Measurements from ENCODE around the gene NR1H3.
A peak's percentile ranks its signal among the peaks of the same experiment; 100 is the strongest.

The NR1H3 gene

DNA sequence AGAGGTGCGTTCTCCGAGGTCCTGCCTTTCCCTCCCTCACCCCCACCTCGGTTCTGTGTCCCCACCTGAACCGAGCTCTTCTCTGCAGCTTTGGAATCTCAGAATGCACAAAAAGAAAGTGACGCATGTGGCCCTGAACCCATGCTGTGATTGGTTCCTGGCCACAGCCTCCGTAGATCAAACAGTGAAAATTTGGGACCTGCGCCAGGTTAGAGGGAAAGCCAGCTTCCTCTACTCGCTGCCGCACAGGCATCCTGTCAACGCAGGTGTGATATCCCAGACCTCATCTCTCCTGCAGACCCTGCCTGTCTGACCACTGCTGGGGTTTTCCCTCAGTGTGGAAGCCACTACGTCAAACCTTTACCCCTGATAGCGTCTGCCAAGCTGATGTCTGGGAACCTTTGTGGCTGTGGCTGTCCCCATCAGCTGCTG, 23.1 kb upstream of the NR1H3 start:
- Mint-ChIP-seq H3K36me3 (ENCODE audit: low read depth) (peaks cover 37% of the 10 kb centered on the region), H3K4me1 (ENCODE audit: low read depth) (peaks cover 29% of the 10 kb centered on the region), H3K9me3 (no peaks in the 10 kb centered on the region), H3K4me3 (peak overlapping the region; percentile 70), H3K27ac (peak overlapping the region; percentile 88), H3K27me3 (ENCODE audit: low read depth) (no peaks in the 10 kb centered on the region)

GRCh38 chr11:47235163-47235562, 22.6 kb upstream of the NR1H3 start:
- H3K4me3 Mint-ChIP-seq, result peak overlapping the region; percentile 70
- H3K9me3 Mint-ChIP-seq, result no peaks in the 10 kb centered on the region
- peaks cover 41% of the 10 kb centered on the region for H3K36me3 Mint-ChIP-seq (ENCODE audit: low read depth)
- H3K27ac Mint-ChIP-seq, result peak overlapping the region; percentile 88
- no peaks in the 10 kb centered on the region for H3K27me3 Mint-ChIP-seq (ENCODE audit: low read depth)
- peaks cover 29% of the 10 kb centered on the region for H3K4me1 Mint-ChIP-seq (ENCODE audit: low read depth)

DNA sequence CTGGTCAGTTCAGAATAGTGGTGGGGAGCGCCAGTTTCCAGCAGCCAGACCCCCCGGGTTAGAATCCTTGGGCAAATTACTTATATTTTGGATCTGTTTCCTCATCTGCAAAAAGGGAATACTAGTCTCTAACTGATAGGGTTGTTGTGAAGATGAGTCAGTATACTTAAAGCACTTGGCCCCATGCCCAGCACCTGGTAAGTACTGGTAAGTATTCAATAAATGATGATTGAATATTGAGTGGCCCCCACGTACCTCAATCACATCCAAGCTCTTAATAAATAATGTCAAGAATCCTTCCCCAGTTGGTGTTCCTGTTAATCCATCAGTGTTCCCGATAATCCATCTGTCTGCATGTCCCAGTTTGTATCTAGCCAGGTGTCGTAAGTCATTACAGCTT, 21.3 kb upstream of the NR1H3 start:
- Mint-ChIP-seq H3K4me1 (ENCODE audit: low read depth) (peaks cover 29% of the 10 kb centered on the region), H3K27ac (peak overlapping the region; percentile 73), H3K27me3 (ENCODE audit: low read depth) (no peaks in the 10 kb centered on the region), H3K4me3 (no peak overlapping the region), H3K36me3 (ENCODE audit: low read depth) (peaks cover 44% of the 10 kb centered on the region), H3K9me3 (no peaks in the 10 kb centered on the region)

- Mint-ChIP-seq H3K36me3 (ENCODE audit: low read depth) (peaks cover 57% of the 10 kb centered on the region), H3K4me1 (ENCODE audit: low read depth) (peaks cover 18% of the 10 kb centered on the region), H3K9me3 (no peaks in the 10 kb centered on the region), H3K27me3 (ENCODE audit: low read depth) (no peaks in the 10 kb centered on the region), H3K27ac (peak overlapping the region; percentile 26), H3K4me3 (no peak overlapping the region)
Observed at GRCh38 chr11:47239852-47240251, 17.9 kb upstream of the NR1H3 start.

DNA sequence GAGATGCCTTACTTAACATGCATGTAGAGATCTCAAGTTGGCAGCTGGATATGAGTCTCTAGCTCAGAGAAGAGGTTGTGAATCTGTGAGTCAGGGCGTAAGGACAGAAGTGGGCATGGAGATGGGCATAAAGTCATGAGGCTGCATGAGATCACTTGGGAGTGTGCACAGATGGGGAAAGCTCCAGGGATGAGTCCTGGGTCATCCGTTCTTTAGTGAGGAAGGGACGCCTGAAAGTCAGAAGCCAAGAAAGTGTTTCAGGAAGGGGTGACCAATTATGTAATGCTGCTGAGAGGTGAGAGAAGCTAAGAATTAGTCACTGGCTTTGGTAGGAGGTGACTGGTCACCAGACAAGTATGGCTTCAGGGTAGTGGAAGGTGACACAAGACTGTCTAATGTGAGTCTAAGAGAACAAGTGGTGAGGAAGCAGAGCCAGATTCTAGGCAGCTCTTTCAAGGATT, 15.9 kb upstream of the NR1H3 start:
- Mint-ChIP-seq H3K9me3 (no peaks in the 10 kb centered on the region), H3K4me3 (no peak overlapping the region), H3K4me1 (ENCODE audit: low read depth) (peaks cover 7% of the 10 kb centered on the region), H3K27ac (peak overlapping the region; percentile 4), H3K27me3 (ENCODE audit: low read depth) (no peaks in the 10 kb centered on the region), H3K36me3 (ENCODE audit: low read depth) (peaks cover 51% of the 10 kb centered on the region)

GRCh38 chr11:47242596-47243192, 15.1 kb upstream of the NR1H3 start:
- peaks cover 46% of the 10 kb centered on the region for H3K36me3 Mint-ChIP-seq (ENCODE audit: low read depth)
- H3K27me3 Mint-ChIP-seq (ENCODE audit: low read depth), result no peaks in the 10 kb centered on the region
- peaks cover 10% of the 10 kb centered on the region for H3K4me1 Mint-ChIP-seq (ENCODE audit: low read depth)
- H3K9me3 Mint-ChIP-seq, result no peaks in the 10 kb centered on the region
- H3K27ac Mint-ChIP-seq, result no peak overlapping the region
- no peak overlapping the region for H3K4me3 Mint-ChIP-seq

GRCh38 chr11:47243454-47243853, 14.3 kb upstream of the NR1H3 start:
- Mint-ChIP-seq H3K9me3 (no peaks in the 10 kb centered on the region), H3K36me3 (ENCODE audit: low read depth) (peaks cover 40% of the 10 kb centered on the region), H3K27me3 (ENCODE audit: low read depth) (no peaks in the 10 kb centered on the region), H3K4me1 (ENCODE audit: low read depth) (peaks cover 15% of the 10 kb centered on the region), H3K4me3 (no peak overlapping the region), H3K27ac (peak overlapping the region; percentile 65)

DNA sequence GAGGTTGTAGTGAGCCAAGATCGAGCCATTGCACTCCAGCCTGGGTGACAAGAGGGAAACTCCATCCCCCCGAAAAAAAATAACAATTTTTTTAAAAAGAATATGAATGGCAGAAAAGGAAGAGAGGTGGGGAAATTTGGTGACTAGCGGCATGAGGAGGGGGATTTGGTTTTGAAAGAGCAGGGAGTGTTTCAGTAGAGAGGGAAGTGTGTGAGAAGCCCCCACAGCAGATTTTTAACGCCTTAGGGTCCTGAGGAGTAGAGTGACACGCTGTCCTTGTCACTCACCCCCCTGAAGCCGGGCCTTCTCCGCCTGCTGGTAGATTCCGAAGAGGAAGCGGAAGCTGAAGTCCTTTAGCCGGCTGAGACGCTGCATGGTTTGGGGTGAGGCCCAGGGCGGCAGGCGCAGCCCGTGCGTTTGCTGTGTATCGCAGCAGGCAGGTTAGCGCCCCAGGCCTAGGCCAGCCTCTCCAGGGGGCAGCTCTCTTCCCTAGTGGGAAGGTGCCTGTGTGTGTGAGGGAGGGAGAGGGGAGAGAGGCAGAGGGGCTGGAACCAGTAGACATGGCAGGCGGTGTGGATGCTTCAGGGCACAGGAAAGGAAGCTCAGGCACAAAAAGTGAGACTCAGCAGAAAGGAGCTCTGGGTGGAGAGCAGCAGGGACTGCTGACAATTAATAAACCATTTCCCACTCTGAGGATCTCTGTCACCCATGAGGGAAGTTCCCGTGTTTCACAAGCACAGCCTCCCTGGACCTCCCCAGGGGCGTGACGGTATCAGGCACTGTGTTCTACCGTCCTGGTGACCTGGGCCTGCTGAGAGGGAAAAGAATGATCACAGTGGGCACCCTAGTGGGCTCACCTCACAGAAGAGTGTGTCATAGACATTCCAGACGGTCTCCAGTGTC, 13.1 kb upstream of the NR1H3 start:
- Mint-ChIP-seq H3K27ac (no peak overlapping the region), H3K27me3 (ENCODE audit: low read depth) (no peaks in the 10 kb centered on the region), H3K4me3 (no peak overlapping the region), H3K9me3 (no peaks in the 10 kb centered on the region), H3K36me3 (ENCODE audit: low read depth) (peaks cover 38% of the 10 kb centered on the region), H3K4me1 (ENCODE audit: low read depth) (peaks cover 15% of the 10 kb centered on the region)

DNA sequence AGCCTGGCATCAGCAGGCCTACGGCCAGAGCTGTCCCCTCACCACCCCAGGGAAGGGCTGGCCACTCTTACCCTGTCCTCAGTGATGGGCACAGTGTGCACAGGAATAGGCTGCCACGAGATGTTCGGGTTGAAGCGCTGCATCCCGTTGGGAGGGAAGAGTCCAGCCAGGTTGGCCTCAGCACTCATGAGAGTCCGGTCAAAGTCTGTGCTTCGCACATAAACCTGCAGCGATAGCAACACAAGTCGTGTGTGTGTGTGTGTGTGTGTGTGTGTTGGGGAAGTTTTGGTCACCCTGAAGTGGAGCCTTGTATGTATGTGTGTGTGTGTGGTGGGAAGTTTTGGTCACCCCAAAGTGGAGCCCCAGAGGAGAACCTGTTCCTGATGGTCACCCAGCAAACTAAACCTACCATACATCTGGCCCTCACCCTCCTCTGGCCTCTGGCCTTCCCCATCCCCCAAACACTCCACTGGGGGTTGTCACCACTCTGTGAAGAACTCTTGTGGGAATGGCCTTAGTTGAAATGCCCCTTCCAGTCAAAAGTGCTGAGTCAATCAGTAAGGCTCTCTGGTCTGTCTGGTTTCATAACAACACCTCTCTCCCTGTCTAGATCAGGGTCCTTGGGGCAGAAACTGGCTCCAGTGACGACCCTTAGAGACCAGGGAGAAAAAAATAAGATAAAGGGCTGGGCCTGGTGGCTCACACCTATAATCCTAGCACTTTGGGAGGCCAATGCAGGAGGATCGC, 12.0 kb upstream of the NR1H3 start:
- Mint-ChIP-seq H3K27ac (no peak overlapping the region), H3K36me3 (ENCODE audit: low read depth) (peaks cover 29% of the 10 kb centered on the region), H3K4me1 (ENCODE audit: low read depth) (peaks cover 16% of the 10 kb centered on the region), H3K27me3 (ENCODE audit: low read depth) (no peaks in the 10 kb centered on the region), H3K4me3 (no peak overlapping the region), H3K9me3 (no peaks in the 10 kb centered on the region)

DNA sequence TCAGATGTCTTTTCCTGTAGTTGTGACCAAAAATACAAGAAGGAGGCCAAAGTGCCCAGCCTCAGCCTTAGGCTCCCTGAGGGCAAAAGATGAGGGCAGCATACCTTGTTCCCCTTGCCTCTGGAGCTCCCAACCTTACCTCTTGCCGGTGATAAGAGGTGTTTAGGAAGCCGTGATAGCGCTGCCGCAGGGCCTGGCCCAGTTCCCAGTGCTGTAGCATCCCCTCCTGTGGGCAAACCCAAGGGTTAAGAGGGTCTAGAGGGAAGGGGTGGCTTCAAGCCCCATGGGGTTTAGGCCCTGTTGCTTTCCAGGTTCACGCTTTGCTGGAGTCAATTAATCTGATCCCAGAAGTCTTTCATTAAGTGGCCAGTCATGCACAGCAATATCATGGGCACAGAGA, 10.3 kb upstream of the NR1H3 start:
- peak overlapping the region; percentile 93 for H3K27ac Mint-ChIP-seq
- peaks cover 16% of the 10 kb centered on the region for H3K4me1 Mint-ChIP-seq (ENCODE audit: low read depth)
- H3K4me3 Mint-ChIP-seq, result peak overlapping the region; percentile 95
- H3K27me3 Mint-ChIP-seq (ENCODE audit: low read depth), result no peaks in the 10 kb centered on the region
- H3K9me3 Mint-ChIP-seq, result no peaks in the 10 kb centered on the region
- H3K36me3 Mint-ChIP-seq (ENCODE audit: low read depth), result peaks cover 15% of the 10 kb centered on the region

GRCh38 chr11:47248304-47248663, 9.5 kb upstream of the NR1H3 start:
- Mint-ChIP-seq H3K4me3 (peak overlapping the region; percentile 95), H3K4me1 (ENCODE audit: low read depth) (peaks cover 16% of the 10 kb centered on the region), H3K9me3 (no peaks in the 10 kb centered on the region), H3K27ac (peak overlapping the region; percentile 93), H3K36me3 (ENCODE audit: low read depth) (peaks cover 9% of the 10 kb centered on the region), H3K27me3 (ENCODE audit: low read depth) (no peaks in the 10 kb centered on the region)

DNA sequence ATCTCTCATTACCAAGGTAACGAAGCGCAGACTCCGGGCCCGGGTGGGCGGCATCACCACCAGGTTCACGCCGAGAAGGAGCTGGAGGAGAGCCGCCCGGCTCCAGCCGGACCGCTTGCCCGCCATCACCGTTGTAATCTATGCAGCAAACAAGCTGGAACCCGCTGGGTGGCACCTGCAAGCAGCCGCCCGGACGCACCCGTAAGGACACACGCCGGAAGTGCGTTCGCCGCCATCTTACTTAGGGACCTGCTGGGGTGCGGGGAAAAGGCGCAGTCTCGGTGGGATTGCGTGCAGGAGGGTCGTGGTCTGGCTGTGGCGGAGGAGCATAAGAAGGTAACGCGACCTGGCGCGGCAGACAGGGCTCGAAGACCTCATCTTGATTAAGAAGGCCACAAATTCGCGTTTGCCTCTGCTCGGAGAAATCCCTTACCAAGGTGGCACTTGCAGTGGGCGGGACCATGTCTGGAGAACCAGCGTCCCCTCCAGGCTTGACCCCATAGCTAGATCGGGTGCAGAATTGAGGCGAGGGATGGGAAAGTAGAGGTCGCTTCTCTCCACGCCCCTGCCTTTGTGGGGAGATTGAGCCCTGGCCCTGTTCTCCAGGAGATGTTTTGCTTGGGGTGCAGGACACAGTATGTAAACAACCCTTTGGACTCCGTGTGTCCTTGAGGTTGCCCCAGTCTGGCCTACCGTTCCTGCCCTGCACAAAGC, 9.0 kb upstream of the NR1H3 start, which contains the start of gene ACP2:
Gene ACP2 (minus strand): TSS at position 151 of the 714 bp plus-strand sequence. CDS start 25 bp downstream, at position 126.
- Mint-ChIP-seq H3K4me3 (peak within 1 kb of the TSS; percentile 95), H3K27ac (peak within 1 kb of the TSS; percentile 93), H3K27me3 (ENCODE audit: low read depth) (no peaks in the 10 kb centered on the region), H3K9me3 (no peaks in the 10 kb centered on the region), H3K4me1 (ENCODE audit: low read depth) (peaks cover 16% of the 10 kb centered on the region), H3K36me3 (ENCODE audit: low read depth) (peaks cover 7% of the 10 kb centered on the region)

DNA sequence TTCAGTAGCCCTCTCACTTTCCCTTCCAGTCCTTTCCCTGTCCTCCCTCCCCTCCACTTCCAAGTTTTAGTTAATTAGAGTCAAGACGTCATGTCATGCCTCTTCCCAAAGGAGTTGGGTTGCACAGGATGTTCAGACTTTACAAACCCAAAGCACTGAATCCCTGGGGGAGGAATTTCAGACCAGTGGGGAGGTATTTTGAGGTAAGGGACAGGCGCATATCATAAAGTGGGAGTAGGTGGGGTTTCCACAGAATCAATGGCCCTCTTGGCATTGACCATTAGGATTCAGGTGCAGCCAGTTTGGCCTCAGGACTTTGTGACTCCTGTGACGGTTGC, 8.4 kb upstream of the NR1H3 start:
- H3K27ac Mint-ChIP-seq, result peak overlapping the region; percentile 93
- H3K27me3 Mint-ChIP-seq (ENCODE audit: low read depth), result no peaks in the 10 kb centered on the region
- H3K4me1 Mint-ChIP-seq (ENCODE audit: low read depth), result peaks cover 16% of the 10 kb centered on the region
- H3K4me3 Mint-ChIP-seq, result peak overlapping the region; percentile 95
- no peaks in the 10 kb centered on the region for H3K9me3 Mint-ChIP-seq
- peaks cover 6% of the 10 kb centered on the region for H3K36me3 Mint-ChIP-seq (ENCODE audit: low read depth)

GRCh38 chr11:47251751-47252150, 6.0 kb upstream of the NR1H3 start:
- Mint-ChIP-seq H3K9me3 (no peaks in the 10 kb centered on the region), H3K4me3 (no peak overlapping the region), H3K4me1 (ENCODE audit: low read depth) (peaks cover 18% of the 10 kb centered on the region), H3K27ac (no peak overlapping the region), H3K36me3 (ENCODE audit: low read depth) (peaks cover 2% of the 10 kb centered on the region), H3K27me3 (ENCODE audit: low read depth) (no peaks in the 10 kb centered on the region)
